Measurements from ENCODE around the gene RAMP1.

- TF ChIP-seq CTCF (IDR thresholded peaks at IDR 0.05; ENCODE audit: insufficient read depth, low read depth, low read length) (no peak), EZH2 (IDR thresholded peaks at IDR 0.05; ENCODE audit: insufficient read depth, low read length) (no peak)
Measured at GRCh38 chr2:237878321-237879057, 19.1 kb downstream of the RAMP1 start.
